Tibial nerve (tissue), 3 donors: Measurements from ENCODE around the gene ROR1.

ENCODE experiments used
- CTCF ChIP-seq, 5 experiments: fragments of 200-600 bp in 3 of 5; fragments of 450-650 bp in 2 of 5; sonication (generic) in 3 of 5; IDR thresholded peaks; one replicate each; pipeline ENCODE4 v1.5.1; 2016 to 2019; ENCODE audit warnings: antibody characterized with exemption in 5 of 5, mild to moderate bottlenecking in 3 of 5, moderate library complexity in 2 of 5
- POLR2A ChIP-seq, 2 donors: fragments of 450-650 bp; IDR thresholded peaks; one replicate each; pipeline ENCODE4 v1.6.1; 2017; ENCODE audit warnings: antibody characterized with exemption in 2 of 2, mild to moderate bottlenecking in 2 of 2, moderate library complexity in 2 of 2

- TF ChIP-seq CTCF (IDR thresholded peaks at IDR 0.05) (no peak), POLR2A (IDR thresholded peaks at IDR 0.05) (no peak)
Measured at GRCh38 chr1:63878932-63879331, 105.1 kb downstream of the ROR1 start.
